Loucy (cell line): Measurements from ENCODE around the gene LUZP1.

Experiments
- H2AFZ ChIP-seq: fragments of 200-600 bp; sonication (generic); 2 replicates; pipeline ENCODE4 v1.6.0; 2016; ENCODE audit warnings: antibody characterized with exemption, mild to moderate bottlenecking, low read length, moderate library complexity
- H3F3A ChIP-seq: fragments of 200-600 bp; 2 replicates; pipeline ENCODE4 v1.6.0; 2016; ENCODE audit warnings: antibody characterized with exemption, low read depth, mild to moderate bottlenecking
- H3K27me3 ChIP-seq: fragments of 200-600 bp; sonication (generic); 2 replicates; pipeline ENCODE4 v1.6.1; 2014; ENCODE audit warnings: low read length, mild to moderate bottlenecking; ENCODE audit not compliant: insufficient read depth, poor library complexity, severe bottlenecking
- H3K36me3 ChIP-seq: fragments of 200-600 bp; sonication (generic); 2 replicates; pipeline ENCODE4 v1.6.1; 2016; ENCODE audit warnings: low read length; ENCODE audit not compliant: insufficient read depth
- H3K4me1 ChIP-seq: fragments of 200-600 bp; sonication (generic); 2 replicates; pipeline ENCODE4 v1.5.1; 2014; ENCODE audit warnings: low read length, mild to moderate bottlenecking; ENCODE audit not compliant: insufficient read depth, poor library complexity, severe bottlenecking
- H3K4me2 ChIP-seq: fragments of 200-600 bp; sonication (generic); 2 replicates; pipeline ENCODE4 v1.6.0; 2014; ENCODE audit warnings: antibody characterized with exemption, low read length, low read depth, mild to moderate bottlenecking; ENCODE audit not compliant: poor library complexity, severe bottlenecking
- H3K4me3 ChIP-seq: fragments of 200-600 bp; sonication (generic); 2 replicates; pipeline ENCODE4 v1.5.1; 2014; ENCODE audit warnings: low read length, mild to moderate bottlenecking, mixed read lengths; ENCODE audit not compliant: poor library complexity, severe bottlenecking
- H3K79me2 ChIP-seq: fragments of 200-600 bp; sonication (generic); 2 replicates; pipeline ENCODE4 v1.6.1; 2014; ENCODE audit warnings: low read length; ENCODE audit not compliant: insufficient read depth
- H3K9ac ChIP-seq: fragments of 200-600 bp; sonication (generic); 2 replicates; pipeline ENCODE4 v1.6.0; 2014; ENCODE audit warnings: mild to moderate bottlenecking, low read depth, low read length, moderate library complexity; ENCODE audit not compliant: poor library complexity, severe bottlenecking
- H3K9me2 ChIP-seq: fragments of 200-600 bp; sonication (generic); replicated peaks from 2 replicates; pipeline ENCODE4 v1.6.1; 2016; ENCODE audit warnings: low read depth, low read length, mixed read lengths
- H3K9me3 ChIP-seq: fragments of 200-600 bp; sonication (generic); 2 replicates; pipeline ENCODE4 v1.6.1; 2014; ENCODE audit warnings: mild to moderate bottlenecking, antibody characterized with exemption, low read length, low read depth; ENCODE audit not compliant: insufficient read depth
- H4K20me1 ChIP-seq: fragments of 200-600 bp; sonication (generic); 2 replicates; pipeline ENCODE4 v1.6.0; 2014; ENCODE audit warnings: antibody characterized with exemption, low read length, mild to moderate bottlenecking; ENCODE audit not compliant: insufficient read depth, poor library complexity, severe bottlenecking
- CTCF ChIP-seq: fragments of 200-600 bp; sonication (generic); conservative IDR thresholded peaks from 2 replicates; pipeline ENCODE4 v1.5.1; 2014; ENCODE audit warnings: mild to moderate bottlenecking, antibody characterized with exemption, low read length
- EZH2phosphoT487 ChIP-seq: fragments of 200-600 bp; IDR thresholded peaks from 2 replicates; pipeline ENCODE4 v1.6.1; 2018; ENCODE audit warnings: antibody characterized with exemption, mild to moderate bottlenecking, moderate library complexity, borderline replicate concordance

The LUZP1 gene

GRCh38 chr1:23168445-23169194 lies at the start of gene LUZP1:
TSS of gene LUZP1 (minus strand) at chr1:23168856.
- TF ChIP-seq EZH2phosphoT487, result no peak
- no peak for TF ChIP-seq CTCF
- H3K9me3 ChIP-seq, result no peaks in the 10 kb centered on the region
- no peaks in the 10 kb centered on the region for H3K27me3 ChIP-seq

GRCh38 chr1:23217421-23218115 lies 48.9 kb upstream of the LUZP1 start, which contains the start of gene HTR1D:
TSS of gene HTR1D (minus strand) at chr1:23217502. CDS start at chr1:23194219, 23,283 bp downstream.
- no peak within 1 kb of the TSS for H2AFZ ChIP-seq
- no peak within 1 kb of the TSS for H3K9ac ChIP-seq
- no peaks in the 10 kb centered on the region for H4K20me1 ChIP-seq
- H3K79me2 ChIP-seq, result no peaks in the 10 kb centered on the region
- peaks cover 20% of the 10 kb centered on the region for H3K27me3 ChIP-seq
- H3K36me3 ChIP-seq, result no peaks in the 10 kb centered on the region
- H3F3A ChIP-seq, result no peaks in the 10 kb centered on the region
- no peaks in the 10 kb centered on the region for H3K9me3 ChIP-seq
- peak within 1 kb of the TSS; percentile 66 for H3K4me2 ChIP-seq
- H3K4me3 ChIP-seq, result peak within 1 kb of the TSS; percentile 45
- H3K9me2 ChIP-seq, result no peaks in the 10 kb centered on the region
- TF ChIP-seq CTCF, result no peak
- no peak for TF ChIP-seq EZH2phosphoT487
- no peaks in the 10 kb centered on the region for H3K4me1 ChIP-seq

More at GRCh38 chr1:23168445-23169194, at the start of gene LUZP1:
- Histone ChIP-seq H3K9ac (peak within 1 kb of the TSS; percentile 91), H3K4me1 (peaks cover 53% of the 10 kb centered on the region), H3K9me2 (no peaks in the 10 kb centered on the region), H3F3A (no peaks in the 10 kb centered on the region), H3K4me2 (peak within 1 kb of the TSS; percentile 98), H3K79me2 (peaks cover 46% of the 10 kb centered on the region), H4K20me1 (peaks cover 43% of the 10 kb centered on the region), H2AFZ (peak within 1 kb of the TSS; percentile 90), H3K4me3 (peak within 1 kb of the TSS; percentile 98), H3K36me3 (no peaks in the 10 kb centered on the region)

- Histone ChIP-seq H3K4me3 (peak overlapping the region; percentile 45), H3K9me3 (no peaks in the 10 kb centered on the region), H3F3A (no peaks in the 10 kb centered on the region), H3K4me1 (no peaks in the 10 kb centered on the region), H3K4me2 (peak overlapping the region; percentile 66), H4K20me1 (no peaks in the 10 kb centered on the region), H3K27me3 (peaks cover 20% of the 10 kb centered on the region), H3K36me3 (no peaks in the 10 kb centered on the region), H3K79me2 (no peaks in the 10 kb centered on the region), H2AFZ (no peak overlapping the region), H3K9me2 (no peaks in the 10 kb centered on the region), H3K9ac (no peak overlapping the region)
- TF ChIP-seq CTCF (peak; percentile 72), EZH2phosphoT487 (no peak)
These were observed 48.2 kb upstream of the LUZP1 start for GRCh38 chr1:23216771-23217420.
